Measurements from ENCODE around the gene SYCE1L. TPM values are rescaled to one million over a fixed set of nuclear protein-coding genes. Genes with fewer than 3 reads are reported as not detected.

SYCE1L gene
- total and polyA plus RNA-seq, 7 experiments from 2014 or later: 1.3 to 14.1 (median 4.9) TPM

DNA sequence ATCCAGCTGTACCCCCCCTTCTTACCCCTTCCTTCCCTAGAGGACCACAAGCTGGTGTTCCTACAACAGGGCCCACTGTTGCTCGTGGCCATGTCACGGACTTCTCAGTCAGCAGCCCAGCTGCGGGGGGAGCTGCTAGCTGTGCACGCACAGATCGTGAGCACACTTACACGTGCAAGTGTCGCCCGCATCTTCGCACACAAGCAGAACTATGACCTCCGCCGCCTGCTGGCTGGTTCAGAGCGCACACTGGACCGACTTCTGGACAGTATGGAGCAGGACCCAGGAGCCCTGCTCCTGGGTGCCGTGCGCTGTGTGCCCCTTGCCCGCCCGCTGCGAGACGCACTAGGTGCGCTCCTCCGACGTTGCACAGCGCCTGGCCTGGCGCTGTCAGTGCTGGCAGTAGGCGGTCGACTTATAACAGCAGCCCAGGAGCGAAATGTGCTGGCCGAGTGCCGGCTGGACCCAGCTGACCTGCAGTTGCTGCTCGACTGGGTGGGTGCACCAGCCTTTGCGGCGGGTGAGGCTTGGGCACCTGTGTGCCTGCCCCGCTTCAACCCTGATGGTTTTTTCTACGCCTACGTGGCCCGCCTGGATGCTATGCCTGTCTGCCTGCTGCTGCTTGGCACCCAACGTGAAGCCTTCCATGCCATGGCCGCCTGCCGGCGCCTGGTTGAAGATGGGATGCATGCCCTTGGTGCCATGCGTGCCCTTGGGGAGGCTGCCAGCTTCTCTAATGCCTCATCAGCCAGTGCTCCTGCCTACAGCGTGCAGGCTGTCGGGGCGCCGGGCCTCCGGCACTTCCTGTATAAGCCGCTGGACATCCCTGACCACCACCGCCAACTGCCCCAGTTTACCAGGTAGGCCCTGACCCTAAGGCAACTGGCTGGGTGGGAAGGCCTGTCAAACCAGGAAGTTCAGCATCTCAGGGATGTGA, 4.6 kb upstream of the SYCE1L start:
- Histone ChIP-seq H3K27ac (ENCODE audit: low read depth, low read length) (no peak overlapping the region), H3K36me3 (ENCODE audit: control insufficient read depth in 2 of 3, insufficient read depth in 3 of 3, low read length in 3 of 3) (peaks cover 0 to 68% (median 11%) of the 10 kb centered on the region in 3 experiments), H3K4me3 (ENCODE audit: low read length) (no peak overlapping the region), H3K9me3 (ENCODE audit: control insufficient read depth in 2 of 3, low read length in 3 of 3) (no peaks in the 10 kb centered on the region), H3K4me1 (ENCODE audit: control insufficient read depth in 2 of 2, insufficient read depth in 2 of 2, low read length in 2 of 2) (peaks cover 13 to 23% of the 10 kb centered on the region in 2 donors), H3K27me3 (ENCODE audit: control insufficient read depth in 2 of 2, insufficient read depth in 2 of 2, low read length in 2 of 2) (no peaks in the 10 kb centered on the region)
- Mint-ChIP-seq H3K9me3 (peaks cover 0 to 8% (median 0%) of the 10 kb centered on the region in 11 donors), H3K27ac (peak overlapping the region in 1 of 9 donors; percentile 11), H3K36me3 (peaks cover 19 to 49% (median 39%) of the 10 kb centered on the region in 5 donors), H3K27me3 (peaks cover 0 to 2% (median 0%) of the 10 kb centered on the region in 5 donors), H3K4me1 (peaks cover 34 to 49% (median 39%) of the 10 kb centered on the region in 7 donors), H3K4me3 (peak overlapping the region in 6 of 10 donors; percentile 10 to 95 (median 51))
- ChIA-PET POLR2A (interaction anchor here (1.5 kb wide), 1 partner anchor 18 kb away, joined by 5 read pairs; no protein-coding TSS in a partner anchor), CTCF (no interaction called here)
- intact Hi-C loops (cut with micrococcal nuclease): loop anchor here in 1 of 2 donors (5.0 kb wide), 1 partner anchor 1732 kb away; the partner anchor contains the start of gene TMEM170A
- ATAC-seq (no peak), DNase-seq (no peak)

DNA sequence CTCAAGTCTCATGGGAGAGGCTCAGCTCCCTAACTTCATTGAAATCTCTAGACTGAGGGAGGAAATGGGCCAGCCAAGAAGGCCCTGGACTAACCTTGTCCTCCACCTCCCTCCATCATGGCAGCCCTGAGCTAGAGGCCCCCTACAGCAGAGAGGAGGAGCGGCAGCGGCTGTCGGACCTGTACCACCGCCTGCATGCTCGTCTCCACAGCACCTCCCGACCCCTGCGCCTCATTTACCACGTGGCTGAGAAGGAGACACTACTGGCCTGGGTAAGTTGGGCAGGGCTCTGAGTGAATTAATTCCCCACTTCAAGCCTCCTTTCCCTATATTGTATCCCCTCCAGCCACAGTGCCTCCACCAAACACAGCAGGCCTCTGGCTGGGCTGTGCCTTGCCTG, 3.8 kb upstream of the SYCE1L start:
- DNase-seq (no peak), ATAC-seq (no peak)
- Histone ChIP-seq H3K27me3 (ENCODE audit: control insufficient read depth in 2 of 2, insufficient read depth in 2 of 2, low read length in 2 of 2) (no peaks in the 10 kb centered on the region), H3K27ac (ENCODE audit: low read depth, low read length) (no peak overlapping the region), H3K4me1 (ENCODE audit: control insufficient read depth in 2 of 2, insufficient read depth in 2 of 2, low read length in 2 of 2) (peaks cover 13 to 23% of the 10 kb centered on the region in 2 donors), H3K4me3 (ENCODE audit: low read length) (no peak overlapping the region), H3K36me3 (ENCODE audit: control insufficient read depth in 2 of 3, insufficient read depth in 3 of 3, low read length in 3 of 3) (peaks cover 0 to 68% (median 11%) of the 10 kb centered on the region in 3 experiments), H3K9me3 (ENCODE audit: control insufficient read depth in 2 of 3, low read length in 3 of 3) (no peaks in the 10 kb centered on the region)
- ChIA-PET POLR2A (no interaction called here), CTCF (no interaction called here)
- H3K9me3 Mint-ChIP-seq: peaks cover 0 to 8% (median 0%) of the 10 kb centered on the region in 11 donors
- H3K36me3 Mint-ChIP-seq: peaks cover 19 to 49% (median 39%) of the 10 kb centered on the region in 5 donors
- H3K4me1 Mint-ChIP-seq: peaks cover 34 to 47% (median 39%) of the 10 kb centered on the region in 7 donors
- no peak overlapping the region for H3K27ac Mint-ChIP-seq
- H3K27me3 Mint-ChIP-seq: peaks cover 0 to 2% (median 0%) of the 10 kb centered on the region in 5 donors
- intact Hi-C loops (cut with micrococcal nuclease): no loop called here
- peak overlapping the region in 1 of 10 donors; percentile 30 for H3K4me3 Mint-ChIP-seq

DNA sequence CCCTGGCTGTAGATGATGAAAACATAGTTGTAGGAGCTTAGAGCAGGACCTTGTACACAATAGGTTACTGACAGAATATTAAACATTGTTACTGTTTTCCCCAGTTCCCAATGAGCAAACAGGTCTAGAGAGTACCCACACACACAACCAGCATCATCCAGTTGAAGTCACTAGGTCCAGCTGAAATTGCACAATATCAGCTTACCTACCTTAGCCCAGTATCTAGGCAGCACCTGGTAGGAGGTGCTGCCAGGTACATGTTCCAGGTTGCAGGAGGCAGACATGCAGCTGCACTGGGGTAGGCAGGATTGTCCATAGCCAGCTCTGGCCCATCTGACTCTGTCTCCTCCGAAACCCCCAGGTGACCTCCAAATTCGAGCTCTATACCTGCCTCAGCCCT, 1.5 kb upstream of the SYCE1L start:
- H3K36me3 Mint-ChIP-seq: peaks cover 9 to 45% (median 26%) of the 10 kb centered on the region in 5 donors
- peaks cover 0 to 4% (median 0%) of the 10 kb centered on the region in 11 donors for H3K9me3 Mint-ChIP-seq
- intact Hi-C loops (cut with micrococcal nuclease): no loop called here
- H3K36me3 ChIP-seq (ENCODE audit: control insufficient read depth in 2 of 3, insufficient read depth in 3 of 3, low read length in 3 of 3): peaks cover 0 to 67% (median 11%) of the 10 kb centered on the region in 3 experiments
- H3K9me3 ChIP-seq (ENCODE audit: control insufficient read depth in 2 of 3, low read length in 3 of 3): no peaks in the 10 kb centered on the region
- DNase-seq (no peak), ATAC-seq (no peak)
- no peak overlapping the region for H3K27ac Mint-ChIP-seq
- H3K27me3 Mint-ChIP-seq: no peaks in the 10 kb centered on the region
- peaks cover 16 to 23% (median 21%) of the 10 kb centered on the region in 7 donors for H3K4me1 Mint-ChIP-seq
- H3K4me3 Mint-ChIP-seq: no peak overlapping the region
- CTCF ChIA-PET: interaction anchor here (0.6 kb wide), 1 partner anchor 9 kb away, joined by 4 read pairs; no protein-coding TSS in a partner anchor
- H3K27ac ChIP-seq (ENCODE audit: low read depth, low read length): no peak overlapping the region
- POLR2A ChIA-PET: no interaction called here
- no peak overlapping the region for H3K4me3 ChIP-seq (ENCODE audit: low read length)
- peaks cover 4 to 11% of the 10 kb centered on the region in 2 donors for H3K4me1 ChIP-seq (ENCODE audit: control insufficient read depth in 2 of 2, insufficient read depth in 2 of 2, low read length in 2 of 2)
- no peaks in the 10 kb centered on the region for H3K27me3 ChIP-seq (ENCODE audit: control insufficient read depth in 2 of 2, insufficient read depth in 2 of 2, low read length in 2 of 2)

DNA sequence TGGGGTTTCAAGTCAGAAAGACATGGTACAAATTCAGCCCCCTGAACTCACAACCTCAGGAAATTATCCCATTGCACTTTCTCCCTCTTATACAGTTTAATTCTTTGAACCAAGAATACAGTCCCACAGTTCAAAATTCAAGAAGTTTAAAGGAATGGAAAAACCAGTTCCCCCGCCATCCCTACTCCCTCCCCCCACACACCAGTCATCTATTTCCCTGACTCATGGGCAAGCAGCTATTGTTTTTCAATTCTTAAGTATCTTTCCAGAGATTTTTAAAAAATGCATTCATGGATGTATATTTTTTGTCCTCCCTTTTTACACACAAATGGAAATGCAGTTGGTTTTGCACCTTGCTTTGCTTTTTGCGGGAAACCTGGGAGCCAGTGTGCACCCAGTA, 7.3 kb downstream of the SYCE1L start:
- H3K4me3 Mint-ChIP-seq: no peak overlapping the region
- no peak overlapping the region for H3K27ac Mint-ChIP-seq
- no peak overlapping the region for H3K4me3 ChIP-seq (ENCODE audit: low read length)
- peaks cover 0 to 3% (median 0%) of the 10 kb centered on the region in 11 donors for H3K9me3 Mint-ChIP-seq
- ChIA-PET POLR2A (no interaction called here), CTCF (no interaction called here)
- intact Hi-C loops (cut with micrococcal nuclease): no loop called here
- ATAC-seq (no peak), DNase-seq (no peak)
- no peaks in the 10 kb centered on the region for H3K36me3 Mint-ChIP-seq
- H3K27ac ChIP-seq (ENCODE audit: low read depth, low read length): no peak overlapping the region
- H3K9me3 ChIP-seq (ENCODE audit: control insufficient read depth in 2 of 3, low read length in 3 of 3): no peaks in the 10 kb centered on the region
- peaks cover 0 to 4% (median 2%) of the 10 kb centered on the region in 7 donors for H3K4me1 Mint-ChIP-seq
- peaks cover 0 to 1% (median 0%) of the 10 kb centered on the region in 5 donors for H3K27me3 Mint-ChIP-seq
- no peaks in the 10 kb centered on the region for H3K4me1 ChIP-seq (ENCODE audit: control insufficient read depth in 2 of 2, insufficient read depth in 2 of 2, low read length in 2 of 2)
- H3K36me3 ChIP-seq (ENCODE audit: control insufficient read depth in 2 of 3, insufficient read depth in 3 of 3, low read length in 3 of 3): no peaks in the 10 kb centered on the region
- H3K27me3 ChIP-seq (ENCODE audit: control insufficient read depth in 2 of 2, insufficient read depth in 2 of 2, low read length in 2 of 2): no peaks in the 10 kb centered on the region

DNA sequence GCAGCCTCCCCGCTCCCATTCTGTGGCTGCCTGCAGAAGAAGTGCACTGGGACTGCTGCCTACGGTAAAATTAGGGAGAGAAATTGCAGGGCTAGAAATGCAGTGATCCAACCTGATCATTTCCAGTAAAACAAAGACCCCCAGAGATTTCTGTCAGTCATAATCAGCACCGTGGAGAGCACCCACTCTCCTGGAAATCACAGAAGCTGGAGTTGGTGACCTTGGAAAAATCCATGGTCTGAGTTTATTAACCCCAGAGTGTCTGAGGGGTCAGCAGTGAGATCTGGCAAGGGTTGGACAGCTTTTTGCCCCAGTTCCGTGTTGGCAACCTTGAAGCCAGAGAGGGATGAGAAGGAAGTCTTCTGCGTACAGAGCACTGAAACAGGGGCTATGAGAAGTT, 7.8 kb downstream of the SYCE1L start:
- H3K9me3 ChIP-seq (ENCODE audit: control insufficient read depth in 2 of 3, low read length in 3 of 3): no peaks in the 10 kb centered on the region
- H3K4me3 ChIP-seq (ENCODE audit: low read length): no peak overlapping the region
- CTCF ChIA-PET: no interaction called here
- H3K27ac ChIP-seq (ENCODE audit: low read depth, low read length): no peak overlapping the region
- no peaks in the 10 kb centered on the region for H3K27me3 ChIP-seq (ENCODE audit: control insufficient read depth in 2 of 2, insufficient read depth in 2 of 2, low read length in 2 of 2)
- no peak overlapping the region for H3K4me3 Mint-ChIP-seq
- no peaks in the 10 kb centered on the region for H3K36me3 Mint-ChIP-seq
- intact Hi-C loops (cut with micrococcal nuclease): no loop called here
- DNase-seq (no peak), ATAC-seq (no peak)
- peak overlapping the region in 1 of 9 donors; percentile 26 for H3K27ac Mint-ChIP-seq
- no peaks in the 10 kb centered on the region for H3K36me3 ChIP-seq (ENCODE audit: control insufficient read depth in 2 of 3, insufficient read depth in 3 of 3, low read length in 3 of 3)
- peaks cover 0 to 3% (median 0%) of the 10 kb centered on the region in 11 donors for H3K9me3 Mint-ChIP-seq
- POLR2A ChIA-PET: interaction anchor here (0.6 kb wide), 1 partner anchor 48 kb away, joined by 4 read pairs; no protein-coding TSS in a partner anchor
- peaks cover 0 to 5% (median 0%) of the 10 kb centered on the region in 5 donors for H3K27me3 Mint-ChIP-seq
- H3K4me1 ChIP-seq (ENCODE audit: control insufficient read depth in 2 of 2, insufficient read depth in 2 of 2, low read length in 2 of 2): no peaks in the 10 kb centered on the region
- H3K4me1 Mint-ChIP-seq: peaks cover 0 to 7% (median 6%) of the 10 kb centered on the region in 7 donors

DNA sequence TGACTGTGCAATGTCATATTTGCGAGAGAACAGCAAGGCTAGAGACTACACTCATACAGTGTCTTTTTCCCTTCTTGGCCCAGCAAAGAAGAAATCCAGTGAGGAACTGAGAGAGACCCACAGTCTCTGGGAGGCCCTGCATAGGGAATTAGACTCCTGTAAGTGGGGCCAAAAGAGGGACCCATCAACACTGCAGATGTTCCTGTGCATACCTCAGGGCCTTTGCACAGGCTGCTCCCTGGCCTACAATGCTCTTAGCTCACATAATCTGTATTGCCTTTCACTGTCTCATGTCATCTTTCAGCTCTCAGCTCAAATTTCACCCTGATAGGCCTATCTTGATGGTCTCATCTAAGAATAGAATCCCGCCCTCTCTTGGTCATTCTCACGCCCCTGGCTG, 9.2 kb downstream of the SYCE1L start:
- H3K4me3 ChIP-seq (ENCODE audit: low read length): no peak overlapping the region
- no peaks in the 10 kb centered on the region for H3K36me3 Mint-ChIP-seq
- peaks cover 2 to 10% (median 9%) of the 10 kb centered on the region in 7 donors for H3K4me1 Mint-ChIP-seq
- no peak overlapping the region for H3K27ac ChIP-seq (ENCODE audit: low read depth, low read length)
- no peak overlapping the region for H3K27ac Mint-ChIP-seq
- H3K27me3 ChIP-seq (ENCODE audit: control insufficient read depth in 2 of 2, insufficient read depth in 2 of 2, low read length in 2 of 2): no peaks in the 10 kb centered on the region
- ChIA-PET POLR2A (no interaction called here), CTCF (no interaction called here)
- H3K9me3 Mint-ChIP-seq: peaks cover 0 to 3% (median 0%) of the 10 kb centered on the region in 11 donors
- peaks cover 0 to 5% (median 0%) of the 10 kb centered on the region in 5 donors for H3K27me3 Mint-ChIP-seq
- no peak overlapping the region for H3K4me3 Mint-ChIP-seq
- DNase-seq: no peak
- H3K9me3 ChIP-seq (ENCODE audit: control insufficient read depth in 2 of 3, low read length in 3 of 3): no peaks in the 10 kb centered on the region
- H3K4me1 ChIP-seq (ENCODE audit: control insufficient read depth in 2 of 2, insufficient read depth in 2 of 2, low read length in 2 of 2): peaks cover 0 to 2% of the 10 kb centered on the region in 2 donors
- peaks cover 0 to 7% (median 0%) of the 10 kb centered on the region in 3 experiments for H3K36me3 ChIP-seq (ENCODE audit: control insufficient read depth in 2 of 3, insufficient read depth in 3 of 3, low read length in 3 of 3)
- no peak for ATAC-seq
- intact Hi-C loops (cut with micrococcal nuclease): no loop called here

All from naive thymus-derived CD4-positive, alpha-beta T cell (primary cell).